ENCODE results near the gene TUBG1.
"Not testable (repeated sequence)": the region's sequence is repeated elsewhere in the genome, so short reads cannot be mapped to it uniquely, and the experiment has no call there.

TUBG1 gene

DNA sequence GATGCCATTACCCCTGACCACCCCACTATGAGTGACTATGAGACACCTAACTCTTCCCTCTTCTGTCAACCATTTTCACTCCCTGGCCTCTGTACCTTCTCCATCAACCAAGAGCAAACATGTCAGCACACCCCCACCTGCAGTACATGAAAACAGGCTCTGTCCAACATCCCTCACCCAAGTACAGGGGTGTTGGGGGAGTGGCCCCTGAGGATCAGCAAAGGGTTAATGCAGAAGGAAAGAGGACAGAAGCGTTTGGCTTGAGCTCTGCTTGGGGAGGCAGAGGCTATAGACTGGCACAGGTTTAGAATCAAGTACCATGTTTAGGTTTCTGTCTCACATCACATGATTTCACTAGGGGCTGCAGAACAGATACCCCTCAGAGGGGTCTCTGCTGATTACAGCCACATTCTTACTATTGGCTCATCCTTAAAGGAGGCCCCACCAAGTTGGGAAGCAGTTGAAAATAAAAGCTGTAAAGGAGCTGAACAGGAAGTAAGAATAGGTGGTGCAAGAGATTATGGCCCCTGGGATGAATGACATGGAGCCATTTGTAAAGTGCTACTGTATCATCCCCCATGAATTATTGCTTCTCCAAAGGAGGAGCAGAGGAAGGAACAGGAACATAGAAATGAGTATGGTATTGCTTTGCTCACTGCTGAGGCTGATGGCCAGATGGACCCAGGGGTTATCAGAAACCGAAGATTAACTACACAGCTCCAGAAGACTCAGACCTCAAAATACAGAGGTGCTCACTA is 29.5 kb upstream of the TUBG1 start:
- DNase-seq (ENCODE audit: low read depth in 2 of 2): no peak

DNA sequence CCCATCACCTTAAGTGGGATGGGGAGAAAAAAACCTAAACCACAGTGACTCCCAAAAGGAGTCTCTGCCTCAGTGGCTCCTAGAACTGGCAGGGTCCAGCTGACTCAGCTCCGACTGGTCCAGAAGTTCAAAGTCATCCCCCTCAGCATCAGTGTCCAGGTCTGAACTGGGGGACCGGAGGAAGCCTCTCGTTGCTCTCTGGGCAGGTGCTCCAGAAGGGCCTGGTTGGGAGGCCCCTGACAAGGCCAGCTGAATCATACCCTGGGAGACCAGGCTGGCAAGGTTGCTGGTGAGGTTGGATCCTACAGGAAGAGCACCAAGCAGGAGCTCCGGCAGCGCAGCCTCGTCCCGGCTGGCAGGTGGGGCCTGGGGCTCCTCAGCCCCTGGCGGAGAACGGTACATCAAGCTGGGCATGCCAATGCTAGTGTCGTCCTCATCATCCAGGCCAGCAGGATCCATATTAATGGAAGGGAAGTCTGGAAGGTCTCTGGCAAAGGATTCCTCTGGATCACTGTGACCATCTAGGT is 27.7 kb upstream of the TUBG1 start:
- no peak for DNase-seq (ENCODE audit: low read depth in 2 of 2)

DNA sequence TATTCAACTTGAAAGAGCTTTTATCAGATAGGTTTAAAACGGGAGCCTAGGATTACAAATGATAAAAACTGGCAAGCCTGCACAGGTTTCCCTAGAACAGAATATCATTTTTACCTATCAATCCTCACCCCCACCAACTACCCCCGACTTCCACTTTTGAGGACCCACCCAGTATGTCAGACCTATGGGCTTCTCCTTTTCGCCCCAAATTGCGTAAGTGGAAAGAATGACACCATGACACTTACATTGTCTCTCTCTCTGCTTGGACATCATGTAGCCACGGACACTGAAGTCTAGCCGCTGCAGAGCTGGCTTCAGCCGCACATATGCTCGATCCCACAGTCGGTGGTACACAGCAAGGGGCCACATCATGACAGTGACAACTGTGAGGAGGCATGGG is 24.6 kb upstream of the TUBG1 start:
- no peak for DNase-seq (ENCODE audit: low read depth in 2 of 2)

DNA sequence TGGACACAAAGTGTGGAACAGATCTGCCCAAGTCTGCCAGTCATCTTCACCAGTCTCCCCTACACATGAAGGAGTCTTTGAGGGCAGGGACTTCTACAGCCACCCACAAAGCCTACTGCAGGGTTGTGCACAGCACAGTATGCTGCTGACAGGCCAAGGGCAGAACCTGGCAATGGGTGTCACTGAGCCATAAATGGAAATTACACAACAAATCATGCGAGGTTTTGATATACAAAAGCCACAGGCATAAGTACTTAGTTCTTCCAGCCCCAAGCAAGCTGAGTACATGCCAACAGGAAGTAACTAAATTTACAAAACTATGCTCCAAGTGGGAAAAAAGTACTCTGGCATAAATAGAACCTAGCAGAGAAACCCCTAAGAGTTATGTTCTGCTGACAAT is 24.1 kb upstream of the TUBG1 start:
- DNase-seq (ENCODE audit: low read depth in 2 of 2): no peak

DNA sequence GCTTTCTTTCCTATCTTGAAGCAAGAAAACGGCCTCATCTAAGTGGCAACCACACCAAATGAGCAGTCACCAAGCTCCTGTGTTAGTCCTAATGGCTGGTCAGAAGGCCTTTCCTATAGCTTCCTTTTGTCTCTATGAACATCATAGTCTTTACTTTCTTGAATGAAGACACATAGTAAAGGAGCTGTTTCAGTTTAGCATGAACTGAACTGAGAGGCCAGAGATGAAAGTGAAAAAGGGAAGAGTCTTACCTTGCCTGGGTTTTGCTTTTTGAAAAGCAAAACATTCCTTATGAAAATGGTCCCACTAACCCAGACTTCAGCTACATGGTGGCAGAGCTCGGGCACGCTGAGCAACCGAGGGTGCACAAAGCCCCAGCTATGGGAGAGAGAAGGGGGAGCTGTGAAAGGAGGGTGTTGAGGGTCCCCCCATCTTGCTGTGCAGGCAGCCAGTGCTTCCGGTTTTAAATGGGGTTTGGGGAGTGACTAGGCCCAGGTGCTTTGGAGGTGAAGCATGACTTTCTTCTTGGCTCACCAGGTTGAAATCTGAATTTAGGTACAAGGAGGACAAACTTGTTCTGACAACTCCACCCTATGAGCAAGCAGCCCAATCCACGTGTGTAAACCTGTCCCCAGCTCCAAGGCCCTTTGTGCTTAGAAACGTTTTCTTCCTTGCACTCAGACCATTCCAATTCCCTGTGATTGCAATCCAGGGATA is 22.8 kb upstream of the TUBG1 start:
- DNase-seq (ENCODE audit: low read depth in 2 of 2): no peak

DNA sequence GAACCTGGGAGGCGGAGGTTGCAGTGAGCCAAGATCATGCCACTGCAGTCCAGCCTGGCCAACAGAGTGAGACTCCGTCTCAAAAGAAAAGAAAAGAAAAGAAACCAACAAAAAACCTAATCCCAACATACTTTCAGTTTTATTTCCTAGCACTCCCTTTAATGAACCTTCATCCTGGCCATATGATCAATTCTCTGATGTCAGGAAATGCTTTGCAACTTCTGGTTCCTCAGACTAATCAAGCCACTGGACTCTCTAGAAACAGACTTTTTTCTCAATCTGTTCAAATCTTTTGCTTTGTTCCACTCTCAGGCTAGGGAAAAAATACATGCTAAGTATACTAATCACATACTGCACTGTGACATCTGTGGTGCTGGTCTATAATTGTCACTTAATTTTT is 18.6 kb upstream of the TUBG1 start:
- DNase-seq (ENCODE audit: low read depth in 2 of 2): no peak

DNA sequence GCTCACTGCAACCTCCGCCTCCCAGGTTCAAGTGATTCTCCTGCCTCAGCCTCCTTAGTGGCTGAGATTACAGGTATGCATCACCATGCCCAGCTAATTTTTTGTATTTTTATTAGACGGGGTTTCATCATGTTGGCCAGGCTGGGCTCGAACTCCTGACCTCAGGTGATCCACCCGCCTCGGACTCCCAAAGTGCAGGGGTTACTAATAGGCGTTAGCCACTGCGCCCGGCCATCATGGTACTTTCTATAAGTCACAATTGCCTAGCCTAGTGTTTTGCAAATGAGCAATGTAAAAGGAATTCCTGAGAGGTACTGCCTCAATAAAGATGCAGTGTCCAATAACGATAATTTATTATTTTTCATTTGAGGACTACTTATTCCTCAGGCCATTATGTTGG is 18.1 kb upstream of the TUBG1 start:
- no peak for DNase-seq (ENCODE audit: low read depth in 2 of 2)

DNA sequence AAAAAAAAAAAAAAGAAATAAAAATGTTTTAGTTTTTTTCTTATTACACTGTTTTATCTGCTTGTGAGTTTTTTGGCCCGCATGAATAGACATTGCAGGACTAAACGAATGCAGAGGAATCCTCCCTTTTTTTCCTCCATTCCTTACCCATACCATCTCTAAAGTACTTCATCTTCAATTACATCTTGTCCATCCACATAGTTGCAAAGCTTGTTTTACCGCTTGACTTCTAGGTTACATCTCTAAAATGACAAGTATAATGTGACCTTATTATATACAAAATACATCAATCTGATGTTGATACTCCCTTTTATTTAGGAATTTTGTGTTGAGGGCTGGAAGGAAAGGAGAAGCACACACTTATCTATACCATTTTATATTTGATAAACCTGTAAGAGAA is 13.1 kb upstream of the TUBG1 start:
- no peak for DNase-seq (ENCODE audit: low read depth in 2 of 2)

DNA sequence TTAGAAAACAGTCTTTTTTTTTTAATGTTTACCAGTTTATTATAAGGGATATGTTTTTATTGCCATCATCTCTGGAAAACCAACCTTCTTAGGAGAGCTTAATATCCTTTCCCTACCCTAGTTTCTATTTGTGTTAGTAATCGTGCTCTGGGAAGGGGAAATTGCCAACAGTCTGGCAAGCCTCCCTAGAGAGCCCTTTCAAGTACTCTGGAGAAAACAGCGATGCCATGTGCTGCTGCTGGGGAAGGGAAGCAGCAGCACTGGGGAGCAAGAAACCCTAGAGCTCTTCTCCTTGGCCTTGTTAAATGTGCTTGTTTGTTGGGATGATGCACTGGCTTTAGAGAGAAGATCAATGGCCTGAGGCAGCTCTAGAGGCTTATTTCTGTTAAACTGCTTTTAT is 10.6 kb upstream of the TUBG1 start:
- no peak for DNase-seq (ENCODE audit: low read depth in 2 of 2)

DNA sequence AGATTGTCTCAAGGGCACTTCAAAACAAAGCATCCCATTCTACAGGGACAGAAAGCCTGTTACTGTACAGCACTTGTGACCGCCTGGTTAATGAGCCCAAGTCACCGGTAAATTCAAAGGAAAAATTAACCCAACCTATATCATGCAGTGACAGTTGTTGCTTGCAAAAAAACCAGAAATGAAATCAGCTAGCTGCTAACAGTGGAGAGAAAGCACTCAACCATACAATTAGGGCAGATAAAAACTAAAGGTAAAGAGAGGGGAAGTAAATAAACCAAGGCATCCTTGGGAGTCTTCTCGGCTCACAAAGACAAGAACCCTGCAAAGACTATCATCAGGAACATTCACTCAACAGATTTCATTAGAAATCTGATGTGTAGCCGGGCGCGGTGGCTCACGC is 6.2 kb upstream of the TUBG1 start:
- no peak for DNase-seq (ENCODE audit: low read depth in 2 of 2)

DNA sequence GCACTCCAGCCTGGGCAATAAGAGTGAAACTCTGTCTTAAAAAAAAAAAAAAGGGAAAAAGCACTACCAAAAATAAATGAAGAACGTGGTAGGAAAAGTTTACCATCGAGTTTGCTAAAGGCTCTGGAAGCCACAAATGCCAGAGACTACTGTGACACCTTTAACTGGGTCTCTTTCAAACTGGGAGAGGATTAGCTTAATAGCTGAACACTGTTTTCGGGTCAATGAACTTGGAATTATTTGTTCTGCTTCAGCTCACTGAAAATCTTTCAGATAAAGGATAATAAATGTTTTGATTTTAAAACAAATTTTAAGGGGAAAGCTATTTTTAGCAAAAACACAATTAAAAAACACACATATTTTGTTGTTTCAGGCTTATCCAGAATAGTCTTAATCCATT is 1.7 kb upstream of the TUBG1 start:
- no peak for DNase-seq (ENCODE audit: low read depth in 2 of 2)

DNA sequence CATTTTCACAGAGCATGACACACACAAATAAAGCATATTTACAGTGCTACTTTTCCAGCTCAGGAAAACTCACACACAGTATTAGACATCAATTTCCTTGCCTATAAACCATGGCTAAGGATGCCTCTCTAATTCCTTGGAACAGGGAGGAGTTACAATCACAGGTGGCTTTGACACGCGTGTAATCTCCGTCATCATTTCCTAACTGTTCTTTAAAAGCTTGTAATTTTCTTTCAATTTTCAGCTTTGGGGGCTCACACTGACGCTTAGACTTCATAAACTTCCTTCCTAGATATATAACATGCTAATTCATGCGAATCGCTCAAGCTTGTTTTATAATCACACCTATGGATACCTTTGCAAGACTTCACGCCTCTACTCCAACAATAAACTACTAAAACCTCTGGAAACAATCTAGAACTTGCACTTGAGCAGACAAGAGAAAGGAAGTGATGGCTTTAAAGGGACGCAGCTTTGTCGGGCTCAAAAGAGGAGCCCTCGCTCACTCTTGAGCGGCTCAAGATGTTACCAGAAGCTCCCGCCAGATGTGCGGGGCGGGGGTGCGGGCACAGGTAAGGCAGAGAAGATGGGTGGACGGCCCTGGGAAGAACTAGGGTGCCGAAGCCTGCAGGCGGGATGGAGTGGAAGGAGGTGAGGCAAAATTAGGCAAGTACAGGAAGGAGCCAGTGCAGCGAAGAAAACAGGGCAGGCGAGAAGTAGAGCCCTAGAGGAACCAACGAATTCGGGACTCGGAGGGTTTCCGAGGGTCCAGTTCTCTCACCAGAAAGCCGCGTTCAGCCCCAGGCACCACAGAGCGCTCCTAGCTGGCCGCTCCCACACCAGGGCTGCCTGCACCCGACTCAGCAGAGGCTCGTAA is 940 bp upstream of the TUBG1 start:
- peak in 1 of 2 donors; percentile 2 for DNase-seq (ENCODE audit: low read depth in 2 of 2)

DNA sequence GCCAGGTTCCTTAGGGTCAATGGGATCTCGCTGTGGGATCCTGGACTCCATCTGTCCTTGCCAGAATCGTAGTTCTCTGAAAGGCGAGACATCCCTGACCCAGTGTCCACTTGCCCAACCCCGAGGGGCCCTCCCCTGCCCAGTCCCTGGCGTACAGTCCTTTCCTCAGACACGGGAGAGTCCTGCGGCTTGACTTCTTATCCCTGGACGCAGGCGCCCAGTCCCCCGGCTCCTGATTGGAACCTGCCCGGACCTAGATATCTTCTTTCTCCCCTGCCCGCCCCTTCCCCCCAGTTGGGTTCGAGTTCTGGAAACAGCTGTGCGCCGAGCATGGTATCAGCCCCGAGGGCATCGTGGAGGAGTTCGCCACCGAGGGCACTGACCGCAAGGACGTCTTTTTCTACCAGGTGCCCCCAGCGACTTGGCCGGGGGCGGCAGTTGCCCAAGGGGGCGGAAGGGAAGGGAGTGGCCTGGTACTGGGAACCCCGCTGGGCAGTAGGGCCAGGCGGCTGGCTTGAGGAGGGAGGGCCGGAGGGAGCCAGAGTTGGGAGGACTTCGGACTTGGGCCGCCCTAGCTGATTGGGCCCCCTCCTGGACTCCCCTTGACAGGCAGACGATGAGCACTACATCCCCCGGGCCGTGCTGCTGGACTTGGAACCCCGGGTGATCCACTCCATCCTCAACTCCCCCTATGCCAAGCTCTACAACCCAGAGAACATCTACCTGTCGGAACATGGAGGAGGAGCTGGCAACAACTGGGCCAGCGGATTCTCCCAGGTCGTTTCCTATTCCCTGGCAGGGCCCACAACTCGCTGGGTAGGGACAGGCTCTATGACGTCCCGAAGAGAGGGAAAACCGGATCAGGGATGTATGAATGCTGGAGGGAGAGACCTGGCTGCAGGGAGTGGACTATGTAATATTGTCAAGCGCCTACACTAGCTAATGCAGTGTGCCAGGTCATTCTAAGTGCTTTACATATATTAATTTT is 625 bp downstream of the TUBG1 start:
- DNase-seq (ENCODE audit: low read depth in 2 of 2): peak in 1 of 2 donors; percentile 6

DNA sequence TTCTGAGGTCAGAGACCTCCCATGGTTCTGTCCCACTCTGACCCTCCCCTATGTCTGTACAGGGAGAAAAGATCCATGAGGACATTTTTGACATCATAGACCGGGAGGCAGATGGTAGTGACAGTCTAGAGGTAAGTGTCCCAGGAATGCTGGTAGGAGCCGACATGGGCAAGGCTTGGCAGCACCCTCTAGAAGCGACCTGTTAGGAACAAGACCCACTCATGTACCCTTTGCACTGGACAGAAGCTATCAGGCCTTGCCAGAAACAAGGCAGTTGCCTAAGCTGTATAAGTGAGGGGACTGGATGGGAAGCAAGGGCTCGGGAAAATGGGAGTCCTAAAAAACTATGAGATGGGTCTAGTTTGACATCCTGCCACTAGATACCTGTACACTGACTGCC is 2.5 kb downstream of the TUBG1 start:
- no peak for DNase-seq (ENCODE audit: low read depth in 2 of 2)

DNA sequence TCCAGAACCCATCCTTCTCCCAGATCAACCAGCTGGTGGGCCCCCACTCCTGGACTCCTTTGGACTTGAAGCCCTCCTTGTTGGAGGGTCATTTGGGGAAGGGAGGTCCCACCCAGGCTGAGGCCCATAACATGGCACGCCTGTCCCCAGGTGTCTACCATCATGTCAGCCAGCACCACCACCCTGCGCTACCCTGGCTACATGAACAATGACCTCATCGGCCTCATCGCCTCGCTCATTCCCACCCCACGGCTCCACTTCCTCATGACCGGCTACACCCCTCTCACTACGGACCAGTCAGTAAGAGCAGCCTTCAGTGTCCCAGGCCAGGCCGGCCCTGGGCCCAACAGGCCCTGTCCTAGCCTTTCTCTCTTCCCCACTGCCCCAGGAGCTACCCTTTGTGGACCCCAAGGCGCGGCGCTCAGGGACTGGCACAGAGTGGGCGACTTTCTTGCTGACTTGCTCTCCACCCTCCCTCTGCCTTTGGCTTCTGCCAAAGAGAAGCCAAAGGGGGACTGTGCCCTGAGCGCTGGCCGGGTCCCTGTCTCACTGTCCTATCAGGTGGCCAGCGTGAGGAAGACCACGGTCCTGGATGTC is 4.3 kb downstream of the TUBG1 start:
- no peak for DNase-seq (ENCODE audit: low read depth in 2 of 2)

DNA sequence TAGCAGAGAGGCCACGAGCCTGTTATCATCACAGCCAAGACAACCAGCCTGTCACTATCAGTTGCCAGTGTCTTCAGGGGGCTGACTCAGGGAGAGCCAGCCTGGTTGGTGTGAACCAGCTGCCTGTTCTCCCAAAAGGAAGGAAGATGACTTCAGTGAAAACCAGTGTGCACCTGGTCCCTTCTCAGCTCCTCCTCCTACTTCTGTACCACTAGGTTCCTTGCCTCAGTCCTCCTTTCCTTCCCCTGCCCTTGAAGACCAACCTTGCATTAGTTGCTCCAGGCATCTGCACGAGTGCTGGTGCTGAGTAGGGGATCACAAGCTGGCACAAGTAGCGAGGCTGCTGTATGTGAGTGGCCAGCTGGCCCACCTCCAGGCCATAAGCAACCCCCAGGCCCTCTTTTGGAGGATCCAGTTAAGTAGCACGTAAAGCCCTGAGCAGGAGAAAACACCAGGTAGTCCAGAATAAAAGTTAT is 8.5 kb downstream of the TUBG1 start:
- no peak for DNase-seq (ENCODE audit: low read depth in 2 of 2)

DNA sequence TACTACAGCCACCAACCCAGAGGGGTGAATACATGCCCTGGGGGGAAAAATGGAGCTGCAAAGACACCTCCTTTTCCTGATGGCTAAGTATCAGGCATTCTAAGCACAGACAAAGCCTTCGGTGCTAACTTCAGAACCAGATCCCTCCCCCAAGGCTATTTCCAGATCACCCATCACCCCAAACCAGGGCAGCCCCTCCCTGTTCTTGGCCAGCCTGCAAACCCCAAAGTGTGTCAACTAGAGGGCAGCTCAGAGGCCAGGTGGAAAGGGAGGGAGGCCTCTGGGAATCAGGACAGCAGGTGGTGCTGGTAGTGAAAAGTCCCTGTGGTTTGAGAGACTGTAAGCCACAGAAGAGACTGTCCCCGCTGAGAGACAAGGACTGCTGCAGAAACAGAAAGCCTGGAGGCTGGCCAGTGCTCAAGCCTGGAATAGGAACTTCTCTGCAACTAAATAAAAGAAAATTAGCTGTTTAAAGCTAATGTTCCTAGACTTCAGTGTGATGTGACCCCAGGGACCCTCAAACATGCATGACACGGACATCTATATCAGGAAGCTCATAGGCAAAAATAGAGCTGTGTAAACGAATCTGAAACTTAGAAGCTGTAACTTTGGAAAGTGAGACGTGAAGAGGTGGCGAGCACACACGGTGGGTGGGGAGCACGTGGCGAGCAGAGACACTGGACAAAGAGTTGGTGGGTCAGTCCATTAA is 9.1 kb downstream of the TUBG1 start:
- DNase-seq (ENCODE audit: low read depth in 2 of 2): no peak

DNA sequence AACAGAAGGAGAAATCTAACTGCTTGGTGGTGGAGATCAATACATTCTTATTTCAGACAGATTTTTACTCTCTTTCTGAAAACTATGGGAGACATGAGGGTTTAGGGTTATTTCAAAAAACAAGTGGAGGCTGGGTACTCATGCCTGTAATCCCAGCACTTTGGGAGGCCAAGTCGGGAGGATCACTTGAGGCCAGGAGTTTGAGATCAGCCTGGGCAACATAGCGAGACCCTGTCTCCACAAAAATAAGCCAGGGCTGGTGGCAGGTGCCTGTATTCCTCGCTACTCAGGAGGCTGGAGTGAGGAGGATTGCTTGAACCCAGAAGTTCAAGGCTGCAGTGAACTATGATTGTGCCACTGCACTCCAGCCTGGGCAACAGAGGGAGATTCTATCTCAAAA is 12.5 kb downstream of the TUBG1 start:
- not testable (repeated sequence) for DNase-seq (ENCODE audit: low read depth in 2 of 2)

DNA sequence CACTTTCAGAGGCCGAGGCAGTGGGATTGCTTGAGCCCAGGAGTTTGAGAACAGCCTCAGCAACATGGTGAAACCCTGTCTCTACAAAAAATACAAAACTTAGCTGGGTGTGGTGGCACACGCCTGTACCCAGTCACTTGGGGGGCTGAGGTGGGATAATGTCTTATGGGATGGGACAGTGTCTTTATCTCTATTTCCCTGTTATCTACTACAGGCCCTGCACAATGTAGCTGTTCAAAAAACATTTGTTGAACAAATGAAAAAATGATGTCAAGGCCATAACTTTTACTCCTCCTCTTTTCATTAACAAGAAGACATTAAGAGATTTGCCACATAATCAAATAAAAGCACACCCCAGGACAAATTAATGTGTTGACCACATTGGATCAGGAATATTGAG is 13.8 kb downstream of the TUBG1 start:
- DNase-seq (ENCODE audit: low read depth in 2 of 2): no peak
